GM13976 (cell line): ENCODE measurements around the gene CNDP1.
"Not testable (repeated sequence)": the region's sequence is repeated elsewhere in the genome, so short reads cannot be mapped to it uniquely, and the experiment has no call there.

Experiments
- DNase-seq: peaks from one replicate; pipeline ENCODE4 v3.0.0; 2012; ENCODE audit warnings: low spot score
- CTCF ChIP-seq: IDR thresholded peaks from 2 replicates; pipeline ENCODE4 v1.5.1; 2012; ENCODE audit warnings: borderline replicate concordance, mild to moderate bottlenecking; ENCODE audit not compliant: insufficient read depth; ENCODE audit errors: extremely low read depth, missing control alignments, control extremely low read depth
- in situ Hi-C: fragments of 300-500 bp; cut with MboI; formaldehyde crosslinking; loops from one replicate; pipeline ENCODE4 v1.12.0; 2022; ENCODE audit warnings: low sequenced_read_pairs, mixed read lengths, inconsistent platforms; ENCODE audit not compliant: unreplicated experiment

The CNDP1 gene

GRCh38 chr18:74498712-74499627 is 35.3 kb upstream of the CNDP1 start:
- in situ Hi-C loops = loop anchor here (10.0 kb wide), 1 partner anchor 144 kb away; no protein-coding TSS in a partner anchor
- TF ChIP-seq CTCF = no peak
- DNase-seq = peak; percentile 78

- in situ Hi-C loops = loop anchor here (10.0 kb wide), 1 partner anchor 145 kb away; no protein-coding TSS in a partner anchor
- no peak for TF ChIP-seq CTCF
- DNase-seq = peak; percentile 74
These were observed 34.7 kb upstream of the CNDP1 start for GRCh38 chr18:74499633-74500032.

- DNase-seq = no peak
- in situ Hi-C loops = no loop called here
- TF ChIP-seq CTCF = no peak
These were observed 33.9 kb upstream of the CNDP1 start for GRCh38 chr18:74500372-74500771.

GRCh38 chr18:74500774-74501173 is 33.5 kb upstream of the CNDP1 start:
- DNase-seq, in situ Hi-C loops: not testable (repeated sequence)

DNA sequence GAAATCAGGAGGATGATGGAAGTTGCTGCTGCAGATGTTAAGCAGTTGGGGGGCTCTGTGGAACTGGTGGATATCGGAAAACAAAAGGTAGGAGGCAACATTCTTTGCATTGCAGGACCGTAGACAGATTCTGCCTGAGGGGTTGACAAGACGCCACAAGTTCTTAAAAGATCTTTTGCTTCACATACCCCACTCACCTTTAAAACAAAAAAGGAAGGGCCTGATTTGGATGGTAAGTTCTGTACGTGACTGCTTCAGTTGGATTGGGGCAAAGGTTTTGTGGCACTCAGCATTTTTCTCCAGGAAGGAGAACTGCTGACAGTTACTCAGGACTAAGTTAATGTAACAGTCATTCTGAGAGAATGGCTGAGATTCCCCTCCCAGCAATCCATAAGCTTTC is 32.9 kb upstream of the CNDP1 start:
- in situ Hi-C loops = no loop called here
- TF ChIP-seq CTCF = no peak
- DNase-seq = no peak

DNA sequence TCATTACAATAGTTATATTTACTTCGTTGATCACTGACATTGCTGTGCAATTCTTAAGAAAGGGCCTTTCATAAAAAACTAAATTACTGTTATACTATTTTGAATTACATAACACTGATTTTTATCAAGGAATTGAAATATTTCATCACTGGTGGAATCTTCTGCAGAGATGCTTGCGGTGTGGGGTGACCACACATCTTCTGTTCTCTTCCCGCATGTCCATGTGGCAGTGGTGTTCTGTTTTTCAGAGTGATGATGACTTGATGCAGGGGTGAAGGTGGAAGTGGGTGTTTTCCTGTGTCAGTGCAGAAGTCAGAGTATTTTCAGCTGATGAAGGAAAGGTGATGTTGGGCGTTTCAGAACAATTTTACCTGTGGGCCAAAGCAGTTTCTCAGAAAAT is 31.2 kb upstream of the CNDP1 start:
- in situ Hi-C loops = no loop called here
- no peak for DNase-seq
- TF ChIP-seq CTCF = no peak

GRCh38 chr18:74505776-74506175 is 28.5 kb upstream of the CNDP1 start:
- in situ Hi-C loops = no loop called here
- TF ChIP-seq CTCF = no peak
- no peak for DNase-seq
